Lung (tissue), 12 donors: ENCODE data around the gene SHB. TPM values are rescaled to one million over a fixed set of nuclear protein-coding genes. Genes with fewer than 3 reads are reported as not detected.
"Not testable (repeated sequence)": the region's sequence is repeated elsewhere in the genome, so short reads cannot be mapped to it uniquely, and the experiment has no call there.

Experiments used
- ATAC-seq: fragments of 200-7000 bp; cut with Tn5 transposase; one replicate; pipeline ENCODE4 v1.9.1; 2020; ENCODE audit warnings: moderate number of reproducible peaks; ENCODE audit not compliant: insufficient read depth, low FRiP score
- DNase-seq, 3 donors: peaks; one replicate each; pipeline ENCODE4 v3.0.0-alpha.2; 2013 to 2017
- H3K27ac ChIP-seq, 2 donors: one replicate each; pipeline ENCODE4 v1.5.1; 2013; ENCODE audit warnings: mild to moderate bottlenecking in 2 of 2, moderate library complexity in 2 of 2, control low read depth in 1 of 2, inconsistent platforms in 1 of 2, low read depth in 1 of 2, low read length in 1 of 2
- H3K27me3 ChIP-seq, 3 donors: one replicate each; pipeline ENCODE4 v1.5.1; 2013; ENCODE audit warnings: low read length in 2 of 3; ENCODE audit not compliant: control insufficient read depth in 3 of 3, insufficient read depth in 3 of 3
- H3K36me3 ChIP-seq, 4 donors: one replicate each; pipeline ENCODE4 v1.5.1; 2013; ENCODE audit warnings: low read length in 4 of 4, mild to moderate bottlenecking in 1 of 4, moderate library complexity in 1 of 4; ENCODE audit not compliant: control insufficient read depth in 4 of 4, insufficient read depth in 4 of 4
- H3K4me1 ChIP-seq, 5 donors: one replicate each; pipeline ENCODE4 v1.5.1; 2013; ENCODE audit warnings: low read length in 5 of 5, mild to moderate bottlenecking in 2 of 5, moderate library complexity in 1 of 5; ENCODE audit not compliant: control insufficient read depth in 5 of 5, insufficient read depth in 5 of 5
- H3K4me3 ChIP-seq: one replicate; pipeline ENCODE4 v1.5.1; 2013; ENCODE audit warnings: mild to moderate bottlenecking, control low read depth, moderate library complexity
- H3K9ac ChIP-seq, 2 donors: one replicate each; pipeline ENCODE4 v1.5.1; 2013; ENCODE audit warnings: low read length in 2 of 2, control low read depth in 1 of 2; ENCODE audit not compliant: insufficient read depth in 1 of 2
- H3K9me3 ChIP-seq, 4 donors: one replicate each; pipeline ENCODE4 v1.5.1; 2013; ENCODE audit warnings: low read length in 3 of 4, mild to moderate bottlenecking in 1 of 4, moderate library complexity in 1 of 4; ENCODE audit not compliant: control insufficient read depth in 4 of 4, insufficient read depth in 3 of 4
- WGBS, 2 donors: extraction: QIAGEN DNeasy Blood & Tissue Kit; methylation state at CpG; one replicate each; pipeline ENCODE4 v1.1.7; 2013; 5-methylcytosine and 5-hydroxymethylcytosine counted together
- polyA plus RNA-seq, 2 donors: library from polyadenylated mRNA; stranded (reverse); fragments of 200-250 nt; gene quantifications; one replicate each; pipeline ENCODE4 v1.2.1, GENCODE V29; 2013
- total RNA-seq, 2 donors: library from RNA; depleted of rRNA in 1 of 2; stranded (reverse); fragments of >200 nt in 1 of 2; gene quantifications; one replicate each; pipeline ENCODE4 v1.2.1, GENCODE V29; 2014 to 2021
- TF ChIP-seq, protein P1 (sequence below): IDR thresholded peaks from 2 replicates; pipeline ENCODE4 v1.5.1; 2012; ENCODE audit warnings: mild to moderate bottlenecking; ENCODE audit errors: control extremely low read depth, extremely low read depth
- donor health status: control.
- donor health status: control.
- donor health status: Bipolar disorder and iron deficiency.
- donor health status: healthy.
- donor health status: DM: yes; HTN: yes; CAD: no.

The SHB gene
- total and polyA plus RNA-seq, 4 donors, result 10.8 to 32.3 (median 14.4) TPM

DNA sequence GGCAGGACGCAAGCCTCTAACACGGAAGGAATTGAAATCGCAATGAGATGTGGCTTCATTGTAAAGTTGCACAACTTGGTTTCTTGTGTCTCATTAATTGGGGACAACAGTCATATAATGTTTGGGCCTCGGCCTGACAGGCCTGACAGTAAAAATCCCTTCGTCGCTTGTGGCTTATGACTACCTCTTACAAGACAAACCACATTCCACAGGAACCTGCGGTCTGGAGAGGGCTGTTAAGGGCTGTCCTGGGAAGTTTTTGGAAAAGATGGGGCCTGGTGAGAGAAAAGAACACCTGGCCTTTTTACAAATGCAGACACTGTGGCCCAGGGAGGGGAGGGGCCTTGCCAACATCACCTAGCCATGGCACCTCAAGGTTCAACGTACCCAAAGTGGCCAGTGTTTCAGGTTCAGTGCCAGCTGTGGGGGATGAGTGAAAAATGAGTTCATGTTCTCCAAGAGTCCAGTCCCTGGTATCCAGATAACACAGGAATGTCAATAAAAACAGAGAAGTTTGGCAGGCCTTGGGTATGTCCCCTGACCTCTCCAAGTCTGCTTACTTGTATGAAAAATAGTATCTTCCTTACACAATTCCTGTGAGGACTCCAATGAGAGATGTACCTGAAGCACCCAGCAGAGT, 22.2 kb downstream of the SHB start:
- ATAC-seq, result peak; percentile 44
- Histone ChIP-seq H3K9me3 (no peaks in the 10 kb centered on the region), H3K27me3 (no peaks in the 10 kb centered on the region), H3K9ac (no peak overlapping the region), H3K36me3 (peaks cover 0 to 3% (median 0%) of the 10 kb centered on the region in 4 donors), H3K27ac (peak overlapping the region; percentile 85 to 96), H3K4me3 (no peak overlapping the region), H3K4me1 (peaks cover 13 to 28% (median 24%) of the 10 kb centered on the region in 5 donors)
- TF ChIP-seq, protein P1, sequence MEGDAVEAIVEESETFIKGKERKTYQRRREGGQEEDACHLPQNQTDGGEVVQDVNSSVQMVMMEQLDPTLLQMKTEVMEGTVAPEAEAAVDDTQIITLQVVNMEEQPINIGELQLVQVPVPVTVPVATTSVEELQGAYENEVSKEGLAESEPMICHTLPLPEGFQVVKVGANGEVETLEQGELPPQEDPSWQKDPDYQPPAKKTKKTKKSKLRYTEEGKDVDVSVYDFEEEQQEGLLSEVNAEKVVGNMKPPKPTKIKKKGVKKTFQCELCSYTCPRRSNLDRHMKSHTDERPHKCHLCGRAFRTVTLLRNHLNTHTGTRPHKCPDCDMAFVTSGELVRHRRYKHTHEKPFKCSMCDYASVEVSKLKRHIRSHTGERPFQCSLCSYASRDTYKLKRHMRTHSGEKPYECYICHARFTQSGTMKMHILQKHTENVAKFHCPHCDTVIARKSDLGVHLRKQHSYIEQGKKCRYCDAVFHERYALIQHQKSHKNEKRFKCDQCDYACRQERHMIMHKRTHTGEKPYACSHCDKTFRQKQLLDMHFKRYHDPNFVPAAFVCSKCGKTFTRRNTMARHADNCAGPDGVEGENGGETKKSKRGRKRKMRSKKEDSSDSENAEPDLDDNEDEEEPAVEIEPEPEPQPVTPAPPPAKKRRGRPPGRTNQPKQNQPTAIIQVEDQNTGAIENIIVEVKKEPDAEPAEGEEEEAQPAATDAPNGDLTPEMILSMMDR, result no peak
- WGBS, 2 donors, result 33 to 47% methylated on average over 8 of the region's 8 CpGs
- DNase-seq, result no peak

DNA sequence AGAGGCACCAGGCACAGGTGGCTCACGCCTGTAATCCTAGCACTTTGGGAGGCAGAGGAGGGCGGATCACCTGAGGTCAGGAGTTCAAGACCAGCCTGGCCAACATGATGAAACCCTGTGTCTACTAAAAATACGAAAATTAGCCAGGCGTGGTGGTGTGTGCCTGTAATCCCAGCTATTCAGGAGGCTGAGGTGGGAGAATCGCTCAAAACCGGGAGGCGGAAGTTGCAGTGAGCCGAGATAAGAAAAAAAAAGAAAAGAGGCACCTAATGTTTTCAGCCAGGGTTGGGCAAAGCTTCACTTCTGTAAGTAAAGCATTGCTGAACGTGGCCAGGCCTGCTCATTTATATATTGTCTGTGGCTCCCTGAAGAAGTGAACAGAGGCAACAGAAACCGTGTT, 23.1 kb downstream of the SHB start:
- not testable (repeated sequence) for H3K9me3 ChIP-seq, H3K27me3 ChIP-seq, H3K9ac ChIP-seq, DNase-seq, H3K36me3 ChIP-seq, ATAC-seq, H3K4me3 ChIP-seq
- WGBS, 2 donors, result 64 to 79% methylated on average over 10 of the region's 10 CpGs
- H3K27ac ChIP-seq, result peak overlapping the region in 1 of 2 donors; percentile 96
- peaks cover 13 to 28% (median 22%) of the 10 kb centered on the region in 5 donors for H3K4me1 ChIP-seq

DNA sequence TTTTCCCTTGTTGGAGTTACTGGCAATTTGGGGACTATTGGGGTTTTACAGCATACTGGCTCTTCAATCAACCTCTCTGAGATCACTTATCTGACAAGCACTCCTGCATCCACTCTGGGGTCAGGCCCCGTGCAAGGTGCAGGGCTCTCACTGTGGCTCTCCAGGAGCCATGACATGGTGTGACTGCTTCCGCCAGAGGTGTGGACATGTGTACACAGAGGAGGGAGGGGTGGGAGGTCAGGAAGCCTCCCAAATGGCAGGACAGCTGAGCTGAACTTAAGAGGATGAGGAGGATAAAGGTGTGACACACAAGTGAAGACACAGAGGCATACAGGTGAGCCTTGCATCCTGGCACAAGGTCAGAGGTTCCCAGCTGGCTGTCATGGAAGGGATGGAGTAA, 24.3 kb downstream of the SHB start:
- Histone ChIP-seq H3K4me1 (peaks cover 13 to 35% (median 25%) of the 10 kb centered on the region in 5 donors), H3K9me3 (no peaks in the 10 kb centered on the region), H3K4me3 (no peak overlapping the region), H3K27me3 (no peaks in the 10 kb centered on the region), H3K36me3 (no peaks in the 10 kb centered on the region), H3K9ac (no peak overlapping the region), H3K27ac (no peak overlapping the region)
- DNase-seq (no peak), ATAC-seq (no peak)
- 78 to 88% methylated on average over 2 of the region's 2 CpGs for WGBS, 2 donors
- TF ChIP-seq, protein P1, result no peak

DNA sequence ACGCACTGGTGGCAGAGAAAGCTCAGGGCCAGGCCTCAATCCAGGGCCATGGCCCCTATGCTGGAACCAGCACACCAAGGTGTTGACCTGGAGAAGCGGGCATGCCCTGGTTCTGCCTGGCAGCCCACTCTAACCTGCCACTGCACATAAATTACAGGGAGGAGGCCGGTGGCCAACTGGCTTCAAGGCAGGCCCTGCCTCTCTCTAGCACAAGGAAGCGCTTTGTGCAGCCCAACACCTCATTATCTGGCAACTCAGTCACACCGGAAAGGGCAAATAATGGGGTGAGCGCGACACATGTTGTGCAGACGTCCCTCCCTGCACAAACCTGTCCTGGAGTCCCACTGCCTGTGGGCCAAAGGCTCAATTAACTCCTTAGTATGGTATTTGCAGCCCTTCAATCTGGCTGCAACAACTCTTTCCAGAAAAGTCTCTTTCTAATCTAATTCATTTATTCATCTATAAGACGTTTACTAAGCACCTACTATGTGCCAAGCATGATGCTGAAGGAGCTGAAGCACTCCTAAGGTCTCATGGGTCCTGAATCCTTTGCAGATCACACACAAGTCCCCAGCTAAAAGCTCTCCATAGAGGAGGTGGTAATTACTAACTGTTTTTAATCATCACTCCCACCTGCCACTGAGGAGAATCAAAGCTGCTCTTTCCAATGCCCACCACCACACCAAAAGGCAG, 24.9 kb downstream of the SHB start:
- peak in 1 of 3 donors; percentile 45 for DNase-seq
- peaks cover 13 to 37% (median 31%) of the 10 kb centered on the region in 5 donors for H3K4me1 ChIP-seq
- no peak for ATAC-seq
- no peaks in the 10 kb centered on the region for H3K27me3 ChIP-seq
- no peaks in the 10 kb centered on the region for H3K36me3 ChIP-seq
- H3K9me3 ChIP-seq, result no peaks in the 10 kb centered on the region
- peak overlapping the region in 1 of 2 donors; percentile 5 for H3K27ac ChIP-seq
- TF ChIP-seq, protein P1, result no peak
- H3K4me3 ChIP-seq, result no peak overlapping the region
- 68 to 85% methylated on average over 9 of the region's 9 CpGs for WGBS, 2 donors
- no peak overlapping the region for H3K9ac ChIP-seq
